Dermis microvascular lymphatic vessel endothelial cell (primary cell): ENCODE measurements around the gene USHBP1. TPM values are rescaled to one million over a fixed set of nuclear protein-coding genes. Genes with fewer than 3 reads are reported as not detected.
"Not testable (repeated sequence)": the region's sequence is repeated elsewhere in the genome, so short reads cannot be mapped to it uniquely, and the experiment has no call there.

Source experiments
- DNase-seq, 2 donors: peaks; one replicate each; pipeline versions ENCODE4 v3.0.0 to v3.0.0-alpha.2; 2010; ENCODE audit warnings: low read depth in 2 of 2
- total RNA-seq: library from RNA; depleted of rRNA; stranded (reverse); fragments of >200 nt; gene quantifications from 2 replicates; pipeline ENCODE4 v1.2.1, GENCODE V29; 2014

USHBP1 gene
- total RNA-seq, 1 donor from 2014 or later: 20.9 TPM

GRCh38 chr19:17296273-17296672, 31.7 kb upstream of the USHBP1 start:
- peak; percentile 63 to 79 for DNase-seq

GRCh38 chr19:17295551-17295950, 31.0 kb upstream of the USHBP1 start:
- not testable (repeated sequence) for DNase-seq

GRCh38 chr19:17294051-17294891, 29.7 kb upstream of the USHBP1 start:
- peak in 1 of 2 donors; percentile 30 for DNase-seq

- DNase-seq: no peak
These were observed 29.1 kb upstream of the USHBP1 start for GRCh38 chr19:17293605-17294004.

- peak; percentile 63 to 86 for DNase-seq
These were observed 27.9 kb upstream of the USHBP1 start for GRCh38 chr19:17292301-17293074.

GRCh38 chr19:17289489-17289888, 24.9 kb upstream of the USHBP1 start:
- peak; percentile 86 to 89 for DNase-seq

GRCh38 chr19:17286752-17287151, 22.2 kb upstream of the USHBP1 start:
- DNase-seq: no peak

- no peak for DNase-seq
These were observed 21.7 kb upstream of the USHBP1 start for GRCh38 chr19:17286263-17286662.

GRCh38 chr19:17285415-17286135, 21.0 kb upstream of the USHBP1 start:
- DNase-seq: no peak

GRCh38 chr19:17283504-17283996, 19.0 kb upstream of the USHBP1 start:
- DNase-seq: no peak

- DNase-seq: peak in 1 of 2 donors; percentile 83
These were observed 18.1 kb upstream of the USHBP1 start for GRCh38 chr19:17282488-17283125.

- DNase-seq: peak in 1 of 2 donors; percentile 36
These were observed 17.1 kb upstream of the USHBP1 start, which contains the start of gene ANKLE1 for GRCh38 chr19:17281391-17282304. ANKLE1 (plus strand) TSS chr19:17281901; CDS start chr19:17281921, 20 bp downstream.

- DNase-seq: no peak
These were observed 14.9 kb upstream of the USHBP1 start for GRCh38 chr19:17279436-17279835.

GRCh38 chr19:17275441-17276175, 11.1 kb upstream of the USHBP1 start:
- no peak for DNase-seq

- DNase-seq: not testable (repeated sequence)
These were observed 10.3 kb upstream of the USHBP1 start for GRCh38 chr19:17274892-17275291.

- no peak for DNase-seq
These were observed 4.2 kb upstream of the USHBP1 start for GRCh38 chr19:17268754-17269153.

GRCh38 chr19:17266975-17267788, 2.6 kb upstream of the USHBP1 start, which contains the start of gene BABAM1:
BABAM1 (plus strand) TSS chr19:17267443; CDS start chr19:17268807, 1,364 bp downstream.
- peak; percentile 100 for DNase-seq

- DNase-seq: no peak
These were observed 2.0 kb upstream of the USHBP1 start for GRCh38 chr19:17266589-17266974.
